HG02642 (cell line): ENCODE results near the gene PDZD2.
A peak's percentile ranks its signal among the peaks of the same experiment; 100 is the strongest.
"Not testable (repeated sequence)": the region's sequence is repeated elsewhere in the genome, so short reads cannot be mapped to it uniquely, and the experiment has no call there.

Experiments used
- ATAC-seq: cut with Tn5 transposase; IDR thresholded peaks from one replicate; pipeline ENCODE4 v1.9.1; 2021; ENCODE audit warnings: mild to moderate bottlenecking; ENCODE audit not compliant: unreplicated experiment, poor library complexity

Gene PDZD2

GRCh38 chr5:31761877-31762276 lies 122.9 kb downstream of the PDZD2 start:
- ATAC-seq, result no peak

- no peak for ATAC-seq
Measured at GRCh38 chr5:31763424-31763823, 124.5 kb downstream of the PDZD2 start.

GRCh38 chr5:31764687-31765086 lies 125.8 kb downstream of the PDZD2 start:
- not testable (repeated sequence) for ATAC-seq

- ATAC-seq, result no peak
Measured at GRCh38 chr5:31767335-31768031, 128.6 kb downstream of the PDZD2 start.

- ATAC-seq, result no peak
Measured at GRCh38 chr5:31768046-31768445, 129.1 kb downstream of the PDZD2 start.

- no peak for ATAC-seq
Measured at GRCh38 chr5:31768784-31769183, 129.9 kb downstream of the PDZD2 start.

- ATAC-seq, result no peak
Measured at GRCh38 chr5:31769530-31769929, 130.6 kb downstream of the PDZD2 start.

- no peak for ATAC-seq
Measured at GRCh38 chr5:31770132-31770720, 131.3 kb downstream of the PDZD2 start.

GRCh38 chr5:31770998-31771397 lies 132.1 kb downstream of the PDZD2 start:
- peak; percentile 87 for ATAC-seq

GRCh38 chr5:31771500-31771899 lies 132.6 kb downstream of the PDZD2 start:
- no peak for ATAC-seq

- not testable (repeated sequence) for ATAC-seq
Measured at GRCh38 chr5:31776294-31776693, 137.4 kb downstream of the PDZD2 start.

GRCh38 chr5:31776976-31777651 lies 138.2 kb downstream of the PDZD2 start:
- no peak for ATAC-seq

- ATAC-seq, result no peak
Measured at GRCh38 chr5:31781772-31782171, 142.8 kb downstream of the PDZD2 start.

GRCh38 chr5:31783086-31783645 lies 144.2 kb downstream of the PDZD2 start:
- ATAC-seq, result no peak

GRCh38 chr5:31783731-31784130 lies 144.8 kb downstream of the PDZD2 start:
- ATAC-seq, result no peak

- ATAC-seq, result no peak
Measured at GRCh38 chr5:31786090-31786631, 147.2 kb downstream of the PDZD2 start.

GRCh38 chr5:31794009-31794408 lies 155.1 kb downstream of the PDZD2 start:
- no peak for ATAC-seq

- no peak for ATAC-seq
Measured at GRCh38 chr5:31798168-31798567, 159.2 kb downstream of the PDZD2 start.

GRCh38 chr5:31800351-31800750 lies 161.4 kb downstream of the PDZD2 start:
- no peak for ATAC-seq

- no peak for ATAC-seq
Measured at GRCh38 chr5:31805785-31806400, 167.0 kb downstream of the PDZD2 start.

GRCh38 chr5:31806561-31806960 lies 167.6 kb downstream of the PDZD2 start:
- ATAC-seq, result no peak
